Chondrocyte (in vitro differentiated cells): Measurements from ENCODE around the gene CNOT10. TPM values are rescaled to one million over a fixed set of nuclear protein-coding genes. Genes with fewer than 3 reads are reported as not detected.
"Not testable (repeated sequence)": the region's sequence is repeated elsewhere in the genome, so short reads cannot be mapped to it uniquely, and the experiment has no call there.

Experiments
- DNase-seq: peaks from one replicate; pipeline ENCODE4 v3.0.0; 2021; ENCODE audit warnings: mixed read lengths, low spot score
- H3K27ac Mint-ChIP-seq: one replicate; pipeline ENCODE4 v1.8.0; 2021; ENCODE audit warnings: mild to moderate bottlenecking, moderate library complexity, mixed read lengths; ENCODE audit not compliant: unreplicated experiment
- H3K27me3 Mint-ChIP-seq: 2 replicates; pipeline ENCODE4 v1.8.0; 2021; ENCODE audit warnings: low read depth, mixed read lengths
- H3K36me3 Mint-ChIP-seq: 2 replicates; pipeline ENCODE4 v1.8.0; 2021; ENCODE audit warnings: low read depth, mixed read lengths
- H3K4me1 Mint-ChIP-seq: 2 replicates; pipeline ENCODE4 v1.8.0; 2021; ENCODE audit warnings: low read depth, mild to moderate bottlenecking, mixed read lengths
- H3K4me3 Mint-ChIP-seq: one replicate; pipeline ENCODE4 v1.8.0; 2021; ENCODE audit warnings: mild to moderate bottlenecking, moderate library complexity, mixed read lengths; ENCODE audit not compliant: unreplicated experiment
- H3K9me3 Mint-ChIP-seq: 2 replicates; pipeline ENCODE4 v1.8.0; 2021; ENCODE audit warnings: low read depth, mixed read lengths
- CTCF ChIP-seq: fragments of 200-600 bp; sonication (generic); IDR thresholded peaks from 2 replicates; pipeline ENCODE4 v1.5.0; 2021; ENCODE audit warnings: antibody characterized with exemption, mild to moderate bottlenecking, moderate library complexity
- total RNA-seq: library from RNA; stranded (reverse); gene quantifications from 3 replicates; pipeline ENCODE4 v1.2.1, GENCODE V29; 2021

Gene CNOT10
- total RNA-seq, 1 donor from 2014 or later: 49.1 TPM

- peak; percentile 91 for TF ChIP-seq CTCF
- no peaks in the 10 kb centered on the region for H3K27me3 Mint-ChIP-seq
- no peak overlapping the region for H3K4me3 Mint-ChIP-seq
- H3K9me3 Mint-ChIP-seq: no peaks in the 10 kb centered on the region
- H3K4me1 Mint-ChIP-seq: no peaks in the 10 kb centered on the region
- no peak overlapping the region for H3K27ac Mint-ChIP-seq
- no peak for DNase-seq
- peaks cover 13% of the 10 kb centered on the region for H3K36me3 Mint-ChIP-seq
These were observed 48.7 kb downstream of the CNOT10 start for GRCh38 chr3:32733631-32734229.

GRCh38 chr3:32734756-32735155 is 49.8 kb downstream of the CNOT10 start:
- H3K4me3 Mint-ChIP-seq: no peak overlapping the region
- peaks cover 14% of the 10 kb centered on the region for H3K36me3 Mint-ChIP-seq
- no peaks in the 10 kb centered on the region for H3K27me3 Mint-ChIP-seq
- no peak for DNase-seq
- H3K27ac Mint-ChIP-seq: no peak overlapping the region
- H3K9me3 Mint-ChIP-seq: no peaks in the 10 kb centered on the region
- no peaks in the 10 kb centered on the region for H3K4me1 Mint-ChIP-seq
- no peak for TF ChIP-seq CTCF

- not testable (repeated sequence) for H3K4me1 Mint-ChIP-seq, H3K9me3 Mint-ChIP-seq, H3K27me3 Mint-ChIP-seq, DNase-seq, H3K4me3 Mint-ChIP-seq, H3K27ac Mint-ChIP-seq
- H3K36me3 Mint-ChIP-seq: peaks cover 11% of the 10 kb centered on the region
These were observed 58.5 kb downstream of the CNOT10 start for GRCh38 chr3:32743470-32743869.

GRCh38 chr3:32743934-32744333 is 58.9 kb downstream of the CNOT10 start:
- H3K36me3 Mint-ChIP-seq: peaks cover 11% of the 10 kb centered on the region
- no peak for TF ChIP-seq CTCF
- no peaks in the 10 kb centered on the region for H3K4me1 Mint-ChIP-seq
- DNase-seq: no peak
- no peaks in the 10 kb centered on the region for H3K9me3 Mint-ChIP-seq
- no peak overlapping the region for H3K4me3 Mint-ChIP-seq
- no peaks in the 10 kb centered on the region for H3K27me3 Mint-ChIP-seq
- no peak overlapping the region for H3K27ac Mint-ChIP-seq

GRCh38 chr3:32751377-32751776 is 66.4 kb downstream of the CNOT10 start:
- no peak overlapping the region for H3K27ac Mint-ChIP-seq
- no peaks in the 10 kb centered on the region for H3K4me1 Mint-ChIP-seq
- H3K9me3 Mint-ChIP-seq: no peaks in the 10 kb centered on the region
- H3K36me3 Mint-ChIP-seq: peaks cover 5% of the 10 kb centered on the region
- H3K4me3 Mint-ChIP-seq: no peak overlapping the region
- no peak for DNase-seq
- H3K27me3 Mint-ChIP-seq: no peaks in the 10 kb centered on the region
- TF ChIP-seq CTCF: no peak

GRCh38 chr3:32755761-32756160 is 70.8 kb downstream of the CNOT10 start:
- H3K9me3 Mint-ChIP-seq: no peaks in the 10 kb centered on the region
- peaks cover 10% of the 10 kb centered on the region for H3K4me1 Mint-ChIP-seq
- no peak for TF ChIP-seq CTCF
- H3K4me3 Mint-ChIP-seq: no peak overlapping the region
- no peak for DNase-seq
- H3K27ac Mint-ChIP-seq: no peak overlapping the region
- no peaks in the 10 kb centered on the region for H3K27me3 Mint-ChIP-seq
- peaks cover 5% of the 10 kb centered on the region for H3K36me3 Mint-ChIP-seq
